IPS-NIHi11 (cell line): ENCODE results near the gene ADAM22.
"Not testable (repeated sequence)": the region's sequence is repeated elsewhere in the genome, so short reads cannot be mapped to it uniquely, and the experiment has no call there.

Experiments used
- DNase-seq: peaks from one replicate; pipeline ENCODE4 v3.0.0; 2012; ENCODE audit warnings: mixed read lengths, low spot score

The ADAM22 gene, protein sequence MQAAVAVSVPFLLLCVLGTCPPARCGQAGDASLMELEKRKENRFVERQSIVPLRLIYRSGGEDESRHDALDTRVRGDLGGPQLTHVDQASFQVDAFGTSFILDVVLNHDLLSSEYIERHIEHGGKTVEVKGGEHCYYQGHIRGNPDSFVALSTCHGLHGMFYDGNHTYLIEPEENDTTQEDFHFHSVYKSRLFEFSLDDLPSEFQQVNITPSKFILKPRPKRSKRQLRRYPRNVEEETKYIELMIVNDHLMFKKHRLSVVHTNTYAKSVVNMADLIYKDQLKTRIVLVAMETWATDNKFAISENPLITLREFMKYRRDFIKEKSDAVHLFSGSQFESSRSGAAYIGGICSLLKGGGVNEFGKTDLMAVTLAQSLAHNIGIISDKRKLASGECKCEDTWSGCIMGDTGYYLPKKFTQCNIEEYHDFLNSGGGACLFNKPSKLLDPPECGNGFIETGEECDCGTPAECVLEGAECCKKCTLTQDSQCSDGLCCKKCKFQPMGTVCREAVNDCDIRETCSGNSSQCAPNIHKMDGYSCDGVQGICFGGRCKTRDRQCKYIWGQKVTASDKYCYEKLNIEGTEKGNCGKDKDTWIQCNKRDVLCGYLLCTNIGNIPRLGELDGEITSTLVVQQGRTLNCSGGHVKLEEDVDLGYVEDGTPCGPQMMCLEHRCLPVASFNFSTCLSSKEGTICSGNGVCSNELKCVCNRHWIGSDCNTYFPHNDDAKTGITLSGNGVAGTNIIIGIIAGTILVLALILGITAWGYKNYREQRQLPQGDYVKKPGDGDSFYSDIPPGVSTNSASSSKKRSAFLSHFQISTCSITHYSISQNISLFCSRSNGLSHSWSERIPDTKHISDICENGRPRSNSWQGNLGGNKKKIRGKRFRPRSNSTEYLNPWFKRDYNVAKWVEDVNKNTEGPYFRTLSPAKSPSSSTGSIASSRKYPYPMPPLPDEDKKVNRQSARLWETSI

DNA sequence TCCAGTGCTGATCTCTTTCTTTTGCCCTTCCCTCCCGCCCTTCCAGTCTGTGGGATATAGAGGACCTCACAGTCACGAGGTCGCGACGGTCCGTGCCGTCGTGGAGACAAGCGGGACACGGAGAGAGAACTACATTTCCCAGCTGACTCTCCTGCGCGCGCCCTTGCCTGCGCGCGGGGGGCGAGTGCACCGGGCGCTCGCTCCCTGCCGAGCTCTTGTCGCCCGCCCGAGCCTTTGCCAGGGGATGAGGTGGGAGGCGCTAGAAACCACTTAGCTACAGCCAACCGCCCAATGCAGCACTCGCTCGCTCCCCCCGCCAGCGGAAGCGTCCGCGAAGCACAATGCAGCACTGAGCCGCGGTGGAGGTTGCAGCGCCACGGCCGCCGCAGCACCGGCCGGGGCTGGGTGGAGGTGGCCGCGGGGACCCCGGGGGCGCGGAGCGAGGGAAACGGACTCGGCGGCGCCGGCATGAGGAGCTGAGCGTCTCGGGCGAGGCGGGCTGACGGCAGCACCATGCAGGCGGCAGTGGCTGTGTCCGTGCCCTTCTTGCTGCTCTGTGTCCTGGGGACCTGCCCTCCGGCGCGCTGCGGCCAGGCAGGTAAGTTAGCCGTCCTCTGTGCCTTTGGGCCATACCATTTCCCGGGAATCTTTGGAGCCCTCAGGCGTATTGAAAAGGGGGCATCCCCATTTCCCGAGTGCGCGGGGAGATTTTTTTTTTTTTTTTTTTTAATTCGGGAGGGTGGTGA is at the start of gene ADAM22:
Gene ADAM22 (plus strand): TSS at position 299 of the 746 bp plus-strand sequence. CDS start 215 bp downstream, at position 514.
- peak; percentile 89 for DNase-seq

GRCh38 chr7:87885018-87885417 is 49.0 kb upstream of the ADAM22 start:
- no peak for DNase-seq

GRCh38 chr7:87886875-87887274 is 47.2 kb upstream of the ADAM22 start:
- DNase-seq = no peak

DNA sequence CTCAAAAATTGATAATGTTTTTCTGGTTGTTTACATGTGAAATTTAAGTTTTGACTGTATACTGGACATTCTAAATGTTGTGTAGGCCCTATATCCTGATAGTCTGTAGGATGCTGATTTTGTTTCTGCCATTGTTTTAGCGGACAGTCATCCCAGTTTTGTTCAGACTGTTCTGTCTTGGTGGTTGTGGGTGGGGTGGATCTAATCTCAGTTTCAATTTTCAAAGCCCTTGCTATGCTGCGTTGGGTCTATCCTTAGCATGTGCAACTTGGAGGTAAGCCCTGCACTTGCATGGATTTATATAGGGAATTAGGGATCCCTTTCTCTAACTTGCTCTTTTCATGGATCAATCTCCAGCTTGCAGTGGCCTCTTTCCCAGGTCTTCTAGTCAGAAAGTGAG is 38.7 kb upstream of the ADAM22 start:
- DNase-seq = no peak

- DNase-seq = no peak
Observed at GRCh38 chr7:87899255-87899654, 34.8 kb upstream of the ADAM22 start.

GRCh38 chr7:87907136-87907906 is 26.7 kb upstream of the ADAM22 start:
- DNase-seq = not testable (repeated sequence)

DNA sequence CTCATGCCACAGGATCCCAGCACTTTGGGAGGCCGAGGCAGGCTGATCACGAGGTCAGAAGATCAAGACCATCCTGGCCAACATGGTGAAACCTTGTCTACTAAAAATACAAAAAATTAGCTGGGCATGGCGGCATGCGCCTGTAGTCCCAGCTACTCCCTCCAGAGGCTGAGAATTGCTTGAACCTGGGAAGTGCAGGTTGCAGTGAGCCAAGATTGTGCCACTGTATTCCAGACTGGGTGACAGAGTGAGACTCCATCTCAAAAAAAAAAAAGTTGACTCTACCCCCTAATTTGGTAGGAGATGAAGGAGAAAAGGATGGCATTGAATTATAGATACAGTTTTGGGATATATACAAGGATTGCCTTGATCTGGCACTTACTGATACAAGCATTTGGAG is 25.2 kb upstream of the ADAM22 start:
- not testable (repeated sequence) for DNase-seq

DNA sequence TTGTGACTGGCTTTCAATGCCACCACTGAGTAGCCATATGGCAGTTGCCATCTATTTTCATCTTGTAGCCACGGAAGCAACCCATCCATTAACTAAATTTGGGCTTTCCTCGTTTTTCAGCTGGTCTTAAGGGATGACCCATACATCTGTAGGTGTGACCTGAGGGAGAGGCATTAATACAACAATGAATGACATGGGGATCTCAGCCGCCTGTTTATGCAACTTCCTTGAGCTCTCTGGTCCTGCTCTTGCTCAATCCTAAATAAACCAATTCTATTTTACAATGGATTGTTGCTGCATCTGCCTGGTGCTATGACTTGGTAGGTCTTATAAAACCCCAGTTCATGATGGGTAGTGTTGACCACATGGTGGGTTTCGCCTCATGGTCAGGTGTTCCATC is 21.9 kb upstream of the ADAM22 start:
- DNase-seq = no peak

DNA sequence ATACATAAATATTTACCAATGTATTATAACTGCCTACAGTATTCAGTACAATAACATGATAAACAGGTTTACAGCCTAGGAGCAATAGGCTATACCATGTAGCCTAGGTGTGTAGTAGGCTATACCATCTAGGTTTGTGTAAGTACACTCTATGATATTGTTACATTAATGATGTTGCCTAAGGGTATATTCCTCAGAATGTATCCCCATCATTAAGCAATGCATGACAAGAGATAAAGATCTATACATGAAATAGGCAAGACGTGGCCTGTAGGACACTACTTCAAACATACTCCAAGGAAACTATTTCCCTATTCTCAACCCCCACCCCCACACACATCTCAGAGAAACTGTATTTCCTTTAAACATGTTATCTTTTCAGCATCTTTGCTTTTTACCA is 15.3 kb upstream of the ADAM22 start:
- no peak for DNase-seq

DNA sequence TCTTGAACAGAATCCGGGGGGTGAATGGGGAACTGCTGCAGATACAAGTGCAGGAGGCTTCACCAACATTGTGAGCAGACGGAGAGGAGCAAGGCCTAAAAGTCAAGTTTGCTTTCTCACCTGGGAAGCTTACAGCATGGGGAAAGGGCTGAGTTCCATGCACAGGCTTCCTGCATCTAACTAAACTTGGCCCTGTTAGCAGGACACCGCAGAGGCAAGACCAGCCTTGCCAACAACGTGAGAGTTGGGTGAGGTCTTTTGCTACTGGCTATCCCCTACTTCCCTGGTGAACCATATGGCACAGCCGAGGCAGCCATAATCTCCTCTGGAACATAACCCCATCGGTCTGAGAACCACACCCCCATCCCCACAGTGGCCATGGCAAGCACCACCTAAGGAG is 14.2 kb upstream of the ADAM22 start:
- DNase-seq = no peak

DNA sequence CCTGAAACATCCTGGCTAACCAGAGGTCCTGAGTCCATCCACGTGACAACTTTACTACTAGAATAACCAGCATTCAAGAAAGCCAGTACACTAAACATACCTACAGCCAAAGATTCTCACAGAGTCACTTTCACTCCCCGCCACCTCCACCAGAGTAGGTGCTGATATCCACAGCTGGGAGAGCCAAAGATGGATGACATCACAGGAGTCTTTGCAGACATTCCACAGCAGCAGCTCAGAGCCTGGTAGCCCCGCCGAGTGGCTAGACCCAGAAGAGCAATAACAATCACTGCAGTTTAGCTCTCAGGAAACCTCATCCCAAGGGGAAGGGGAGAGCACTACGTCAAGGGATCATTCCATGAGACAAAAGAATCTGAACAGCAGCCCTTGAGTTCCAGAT is 13.5 kb upstream of the ADAM22 start:
- DNase-seq = no peak

DNA sequence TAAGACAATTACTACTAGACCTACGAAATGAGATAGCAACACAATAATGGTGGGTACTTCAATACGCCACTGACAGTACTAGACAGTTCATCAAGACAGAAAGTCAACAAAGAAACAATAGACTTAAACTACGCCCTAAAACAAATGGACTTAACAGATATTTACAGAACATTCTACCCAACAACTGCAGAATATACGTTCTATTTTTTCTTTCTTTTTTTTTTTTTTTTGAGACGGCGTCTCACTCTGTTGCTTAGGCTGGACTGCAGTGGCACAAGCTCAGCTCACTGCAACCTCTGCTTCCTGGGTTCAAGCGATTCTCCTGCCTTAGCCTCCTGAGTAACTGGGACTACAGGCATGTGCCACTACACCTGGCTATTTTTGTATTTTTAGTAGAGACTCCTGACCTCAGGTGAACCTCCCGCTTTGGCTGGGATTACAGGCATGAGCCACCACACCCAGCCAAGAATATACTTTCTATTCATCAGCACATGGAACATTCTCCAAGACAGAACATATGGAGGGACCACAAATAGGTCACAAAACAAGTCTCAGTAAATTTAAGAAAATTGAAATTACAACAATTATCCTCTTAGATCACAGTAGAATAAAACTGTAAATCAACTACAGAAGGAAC is 11.2 kb upstream of the ADAM22 start:
- DNase-seq = not testable (repeated sequence)

DNA sequence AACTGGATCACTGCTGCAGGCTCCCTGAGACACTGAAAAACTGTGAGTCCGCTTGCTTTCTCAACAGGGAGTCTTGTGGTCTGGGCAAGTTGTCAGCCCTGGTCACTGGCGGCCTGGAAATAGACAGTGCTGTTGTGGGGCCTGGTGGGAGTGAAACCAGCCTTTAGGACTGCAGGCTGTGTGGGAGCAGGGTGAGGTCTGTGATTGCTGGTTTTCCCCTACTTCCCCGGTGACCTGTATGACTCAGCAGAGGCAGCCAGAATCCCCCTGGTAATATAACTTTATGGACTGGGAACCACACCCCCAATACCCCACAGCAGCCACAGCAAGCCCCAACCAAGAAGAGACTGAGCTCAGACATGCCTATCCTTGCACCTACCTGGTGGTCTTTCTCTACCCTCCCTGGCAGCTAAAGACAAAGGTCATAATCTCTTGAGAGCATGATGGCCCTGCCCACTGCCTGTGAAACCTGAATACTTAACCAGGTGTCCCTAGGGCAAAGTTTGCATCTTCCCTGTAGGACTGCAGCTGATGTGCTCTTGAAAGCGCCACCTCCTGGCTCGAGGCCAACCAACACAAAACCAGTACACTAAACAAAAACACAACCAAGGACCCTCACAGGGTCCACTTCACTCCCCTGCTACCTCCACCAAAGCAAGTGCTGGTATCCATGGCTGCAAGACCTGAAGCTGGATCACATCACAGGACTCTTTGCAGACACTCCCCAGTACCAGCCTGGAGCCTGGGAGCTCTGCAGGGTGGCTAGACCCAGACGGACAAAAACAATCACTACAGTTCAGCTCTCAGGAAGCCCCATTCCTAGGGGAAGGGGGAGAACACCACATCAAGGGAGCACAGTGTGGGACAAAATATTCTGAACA is 7.2 kb upstream of the ADAM22 start:
- no peak for DNase-seq

GRCh38 chr7:87933605-87933952 is 472 bp upstream of the ADAM22 start:
- no peak for DNase-seq

DNA sequence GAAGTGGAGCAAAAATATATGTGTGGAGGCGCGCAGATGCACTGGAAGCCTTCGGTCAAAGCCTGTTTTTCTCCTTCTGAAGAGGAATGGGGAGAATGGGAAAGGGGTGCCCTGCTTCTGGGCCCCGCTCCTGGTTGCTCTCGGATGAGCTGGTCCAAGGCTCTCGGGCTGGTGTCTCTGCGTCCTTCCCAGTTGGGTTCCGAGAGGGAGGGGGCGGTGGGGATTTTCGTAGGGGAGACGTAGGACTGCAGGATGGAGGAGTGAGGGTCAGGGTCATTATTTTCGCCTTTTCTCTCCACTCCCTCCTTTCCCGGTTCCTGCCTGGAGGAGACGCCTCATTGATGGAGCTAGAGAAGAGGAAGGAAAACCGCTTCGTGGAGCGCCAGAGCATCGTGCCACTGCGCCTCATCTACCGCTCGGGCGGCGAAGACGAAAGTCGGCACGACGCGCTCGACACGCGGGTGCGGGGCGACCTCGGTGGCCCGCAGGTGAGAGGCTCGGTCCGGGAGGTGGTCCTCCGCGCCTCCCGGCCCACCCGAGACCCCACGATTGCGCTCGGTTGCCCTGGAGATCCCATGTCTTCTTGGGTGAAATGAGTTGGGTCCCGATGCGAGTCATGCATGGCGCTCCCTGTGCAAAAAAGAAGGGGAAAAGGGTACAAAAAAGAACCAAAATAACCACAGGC is 790 bp downstream of the ADAM22 start:
- DNase-seq = peak; percentile 42

DNA sequence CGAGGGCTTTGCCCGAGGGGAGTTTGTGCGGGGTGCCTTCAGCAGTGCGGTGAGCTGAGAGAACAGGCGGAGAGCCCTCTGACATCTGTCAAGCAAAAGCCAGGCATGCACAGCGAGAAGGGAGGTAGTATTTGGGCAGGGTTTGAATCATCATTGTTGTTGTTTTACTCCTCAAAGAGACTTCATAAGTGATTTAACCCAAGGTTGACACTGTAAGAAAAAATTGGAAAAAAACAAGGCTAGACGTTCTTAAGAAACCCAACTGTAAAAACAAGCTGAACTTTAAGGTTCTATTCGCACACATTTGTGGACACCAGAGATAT is 1.3 kb downstream of the ADAM22 start:
- no peak for DNase-seq

DNA sequence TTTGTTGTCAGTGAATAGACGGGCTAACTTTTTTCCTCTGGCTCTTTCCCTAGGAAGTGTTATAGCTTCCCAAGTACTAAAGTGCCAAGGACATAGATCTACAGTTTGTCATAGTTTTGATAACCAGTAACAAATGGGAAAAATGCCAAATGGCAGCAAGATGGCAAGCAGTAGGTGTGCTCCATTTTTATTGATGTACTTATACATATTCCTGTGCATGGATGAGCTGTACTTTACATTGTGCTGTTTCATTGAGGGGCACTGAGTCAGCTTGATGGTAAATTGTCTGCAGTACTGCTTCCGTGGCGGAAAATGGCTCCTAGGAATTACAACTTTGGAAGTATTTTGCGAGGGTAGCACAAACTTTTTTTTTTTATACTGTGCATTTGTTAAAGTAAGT is 7.1 kb downstream of the ADAM22 start:
- DNase-seq = no peak

DNA sequence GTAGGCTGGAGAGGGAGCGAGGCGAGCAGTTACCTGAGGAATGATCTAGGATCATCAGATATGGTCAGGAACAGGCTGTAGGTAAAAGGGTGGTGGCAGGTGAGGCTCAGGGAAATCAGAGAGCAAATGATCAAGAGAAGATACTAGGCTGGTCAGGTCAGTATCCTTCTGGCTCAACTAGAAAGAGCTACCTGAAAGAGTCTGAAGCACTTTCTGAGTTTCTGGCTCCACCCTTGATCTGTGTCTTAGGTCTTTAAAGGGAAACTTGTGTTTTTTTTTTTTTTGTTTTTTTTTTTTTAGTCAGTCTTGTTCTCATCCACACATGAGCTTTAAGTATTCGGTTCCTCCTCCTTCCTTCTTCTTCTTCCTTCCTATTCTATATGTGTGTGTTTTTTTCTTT is 10.5 kb downstream of the ADAM22 start:
- no peak for DNase-seq

GRCh38 chr7:87945926-87946325 is 11.9 kb downstream of the ADAM22 start:
- not testable (repeated sequence) for DNase-seq

DNA sequence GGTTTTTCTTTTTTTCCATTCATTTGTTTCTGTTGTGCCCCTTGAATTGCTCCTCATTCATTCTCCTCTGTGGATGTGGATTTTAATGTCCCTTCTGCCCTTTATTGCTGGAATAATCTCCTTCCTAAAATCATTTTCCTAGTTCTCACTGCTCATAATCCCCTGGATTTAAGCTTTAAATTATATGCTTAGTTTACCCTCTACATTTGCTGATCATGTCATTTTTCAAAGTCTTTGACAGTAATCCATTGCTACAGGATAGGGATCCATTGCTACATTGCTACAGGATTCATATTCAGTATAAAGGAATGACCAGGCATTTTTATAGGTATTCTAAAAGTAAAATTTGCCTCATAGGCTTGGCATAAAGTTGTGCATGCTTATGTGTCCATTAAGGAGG is 14.3 kb downstream of the ADAM22 start:
- no peak for DNase-seq
